ENCODE data around the gene DOK3.

DNA sequence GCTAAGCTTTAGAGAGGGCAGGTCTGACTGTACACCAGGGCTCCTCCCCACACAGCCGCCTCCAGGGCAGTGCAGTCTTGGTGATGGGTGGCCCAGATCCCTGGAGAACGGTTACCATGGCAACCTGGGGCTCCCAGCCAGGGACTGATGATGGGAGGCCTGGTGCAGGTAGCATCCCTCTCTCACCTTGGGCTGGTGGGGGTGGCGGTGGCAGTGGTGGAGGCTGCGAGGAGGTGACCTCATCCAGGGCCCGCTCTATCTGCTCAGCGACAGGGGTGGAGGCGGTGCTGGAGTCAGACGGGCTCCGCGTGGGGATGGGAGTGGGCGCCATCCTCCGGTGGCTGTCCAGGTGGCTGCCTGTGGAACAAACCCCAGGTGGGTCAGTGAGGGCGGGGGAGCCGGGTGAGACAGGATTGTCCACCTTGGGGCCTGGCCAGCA lies 50.7 kb downstream of the DOK3 start:
- TF ChIP-seq POLR2AphosphoS5 (IDR thresholded peaks at IDR 0.05; ENCODE audit: low read depth, low read length) (no peak), TCF7L2 (IDR thresholded peaks at IDR 0.05; ENCODE audit: borderline replicate concordance, extremely low read depth, insufficient read depth, insufficient read length) (no peak), ZNF274 (IDR thresholded peaks at IDR 0.05; ENCODE audit: low read depth, low read length) (no peak), POLR2A (IDR thresholded peaks at IDR 0.05; ENCODE audit: borderline replicate concordance, extremely low read depth, insufficient read depth, insufficient read length) (no peak), RAD21 (IDR thresholded peaks at IDR 0.05; ENCODE audit: low read depth) (no peak), ELF1 (IDR thresholded peaks at IDR 0.05; ENCODE audit: borderline replicate concordance, low read depth) (no peak), SIN3A (IDR thresholded peaks at IDR 0.05; ENCODE audit: low read depth) (no peak), EZH2phosphoT487 (IDR thresholded peaks at IDR 0.05; ENCODE audit: borderline replicate concordance) (no peak), SRF (IDR thresholded peaks at IDR 0.05; ENCODE audit: low read depth) (no peak)
- TF ChIP-seq, protein P1, sequence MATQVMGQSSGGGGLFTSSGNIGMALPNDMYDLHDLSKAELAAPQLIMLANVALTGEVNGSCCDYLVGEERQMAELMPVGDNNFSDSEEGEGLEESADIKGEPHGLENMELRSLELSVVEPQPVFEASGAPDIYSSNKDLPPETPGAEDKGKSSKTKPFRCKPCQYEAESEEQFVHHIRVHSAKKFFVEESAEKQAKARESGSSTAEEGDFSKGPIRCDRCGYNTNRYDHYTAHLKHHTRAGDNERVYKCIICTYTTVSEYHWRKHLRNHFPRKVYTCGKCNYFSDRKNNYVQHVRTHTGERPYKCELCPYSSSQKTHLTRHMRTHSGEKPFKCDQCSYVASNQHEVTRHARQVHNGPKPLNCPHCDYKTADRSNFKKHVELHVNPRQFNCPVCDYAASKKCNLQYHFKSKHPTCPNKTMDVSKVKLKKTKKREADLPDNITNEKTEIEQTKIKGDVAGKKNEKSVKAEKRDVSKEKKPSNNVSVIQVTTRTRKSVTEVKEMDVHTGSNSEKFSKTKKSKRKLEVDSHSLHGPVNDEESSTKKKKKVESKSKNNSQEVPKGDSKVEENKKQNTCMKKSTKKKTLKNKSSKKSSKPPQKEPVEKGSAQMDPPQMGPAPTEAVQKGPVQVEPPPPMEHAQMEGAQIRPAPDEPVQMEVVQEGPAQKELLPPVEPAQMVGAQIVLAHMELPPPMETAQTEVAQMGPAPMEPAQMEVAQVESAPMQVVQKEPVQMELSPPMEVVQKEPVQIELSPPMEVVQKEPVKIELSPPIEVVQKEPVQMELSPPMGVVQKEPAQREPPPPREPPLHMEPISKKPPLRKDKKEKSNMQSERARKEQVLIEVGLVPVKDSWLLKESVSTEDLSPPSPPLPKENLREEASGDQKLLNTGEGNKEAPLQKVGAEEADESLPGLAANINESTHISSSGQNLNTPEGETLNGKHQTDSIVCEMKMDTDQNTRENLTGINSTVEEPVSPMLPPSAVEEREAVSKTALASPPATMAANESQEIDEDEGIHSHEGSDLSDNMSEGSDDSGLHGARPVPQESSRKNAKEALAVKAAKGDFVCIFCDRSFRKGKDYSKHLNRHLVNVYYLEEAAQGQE (IDR thresholded peaks at IDR 0.05; ENCODE audit: low read depth) = no peak
- TF ChIP-seq, protein P2, sequence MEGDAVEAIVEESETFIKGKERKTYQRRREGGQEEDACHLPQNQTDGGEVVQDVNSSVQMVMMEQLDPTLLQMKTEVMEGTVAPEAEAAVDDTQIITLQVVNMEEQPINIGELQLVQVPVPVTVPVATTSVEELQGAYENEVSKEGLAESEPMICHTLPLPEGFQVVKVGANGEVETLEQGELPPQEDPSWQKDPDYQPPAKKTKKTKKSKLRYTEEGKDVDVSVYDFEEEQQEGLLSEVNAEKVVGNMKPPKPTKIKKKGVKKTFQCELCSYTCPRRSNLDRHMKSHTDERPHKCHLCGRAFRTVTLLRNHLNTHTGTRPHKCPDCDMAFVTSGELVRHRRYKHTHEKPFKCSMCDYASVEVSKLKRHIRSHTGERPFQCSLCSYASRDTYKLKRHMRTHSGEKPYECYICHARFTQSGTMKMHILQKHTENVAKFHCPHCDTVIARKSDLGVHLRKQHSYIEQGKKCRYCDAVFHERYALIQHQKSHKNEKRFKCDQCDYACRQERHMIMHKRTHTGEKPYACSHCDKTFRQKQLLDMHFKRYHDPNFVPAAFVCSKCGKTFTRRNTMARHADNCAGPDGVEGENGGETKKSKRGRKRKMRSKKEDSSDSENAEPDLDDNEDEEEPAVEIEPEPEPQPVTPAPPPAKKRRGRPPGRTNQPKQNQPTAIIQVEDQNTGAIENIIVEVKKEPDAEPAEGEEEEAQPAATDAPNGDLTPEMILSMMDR (IDR thresholded peaks at IDR 0.05 in 2 of 3, conservative IDR thresholded peaks at IDR 0.05 in 1 of 3; ENCODE audit: borderline replicate concordance in 1 of 3, insufficient read depth in 1 of 3, low read depth in 2 of 3, low read length in 2 of 3) = no peak
- TF ChIP-seq, protein P3, sequence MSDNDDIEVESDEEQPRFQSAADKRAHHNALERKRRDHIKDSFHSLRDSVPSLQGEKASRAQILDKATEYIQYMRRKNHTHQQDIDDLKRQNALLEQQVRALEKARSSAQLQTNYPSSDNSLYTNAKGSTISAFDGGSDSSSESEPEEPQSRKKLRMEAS (IDR thresholded peaks at IDR 0.05) = no peak
